CD14-positive monocyte (primary cell): ENCODE measurements around the gene PREP. TPM values are rescaled to one million over a fixed set of nuclear protein-coding genes. Genes with fewer than 3 reads are reported as not detected.

Source experiments
- DNase-seq, 3 donors: peaks; one replicate each; pipeline ENCODE4 v3.0.0-alpha.2; 2011 to 2022
- H2AFZ ChIP-seq: 2 replicates; pipeline ENCODE4 v1.6.0; 2012; ENCODE audit warnings: mild to moderate bottlenecking, low read depth, low read length, inconsistent platforms; ENCODE audit not compliant: insufficient read depth, poor library complexity, severe bottlenecking
- H3K27ac ChIP-seq, 2 donors: 1 replicate in 1 of 2; 2 replicates in 1 of 2; pipeline ENCODE4 v1.5.1; 2012 to 2013; ENCODE audit warnings: low read length in 2 of 2, control low read depth in 1 of 2, inconsistent platforms in 1 of 2, low read depth in 1 of 2, mild to moderate bottlenecking in 1 of 2
- H3K27me3 ChIP-seq, 2 donors: one replicate each; pipeline versions ENCODE4 v1.6.0 to v1.6.1; 2011 to 2013; ENCODE audit warnings: low read length in 2 of 2; ENCODE audit not compliant: control insufficient read depth in 2 of 2, insufficient read depth in 2 of 2
- H3K36me3 ChIP-seq, 2 donors: replicated peaks in 1 of 2; 1 replicate in 1 of 2; 2 replicates in 1 of 2; pipeline versions ENCODE4 v1.5.1 to v1.6.1; 2012 to 2013; ENCODE audit warnings: low read length in 2 of 2, control low read depth in 1 of 2, inconsistent platforms in 1 of 2, mild to moderate bottlenecking in 1 of 2; ENCODE audit not compliant: insufficient read depth in 2 of 2, control insufficient read depth in 1 of 2
- H3K4me1 ChIP-seq, 2 donors: 1 replicate in 1 of 2; 2 replicates in 1 of 2; pipeline versions ENCODE4 v1.5.1 to v1.6.1; 2012 to 2013; ENCODE audit warnings: low read length in 2 of 2, control low read depth in 1 of 2, inconsistent platforms in 1 of 2, mild to moderate bottlenecking in 1 of 2, moderate library complexity in 1 of 2; ENCODE audit not compliant: insufficient read depth in 2 of 2, control insufficient read depth in 1 of 2
- H3K4me2 ChIP-seq: replicated peaks from 2 replicates; pipeline ENCODE3; 2012; ENCODE audit warnings: low read length, moderate library complexity, mild to moderate bottlenecking; ENCODE audit not compliant: poor library complexity, severe bottlenecking; ENCODE audit errors: extremely low read depth
- H3K4me3 ChIP-seq, 3 experiments: fragments of 200-600 bp in 1 of 3; sonication (generic) in 1 of 3; replicated peaks in 1 of 3; 1 replicate in 2 of 3; 2 replicates in 1 of 3; pipeline ENCODE4 v1.5.1; 2011 to 2013; ENCODE audit warnings: low read length in 3 of 3, mild to moderate bottlenecking in 3 of 3, control low read depth in 2 of 3, low read depth in 2 of 3, inconsistent platforms in 1 of 3, moderate library complexity in 1 of 3
- H3K79me2 ChIP-seq: 2 replicates; pipeline ENCODE4 v1.6.0; 2012; ENCODE audit warnings: mild to moderate bottlenecking, control low read depth, inconsistent platforms, low read length, moderate library complexity; ENCODE audit not compliant: insufficient read depth
- H3K9ac ChIP-seq: 2 replicates; pipeline ENCODE4 v1.6.0; 2017; ENCODE audit warnings: low read length, mild to moderate bottlenecking; ENCODE audit not compliant: insufficient read depth, poor library complexity, severe bottlenecking
- H3K9me3 ChIP-seq, 2 donors: replicated peaks in 1 of 2; 1 replicate in 1 of 2; 2 replicates in 1 of 2; pipeline versions ENCODE4 v1.5.1 to v1.6.1; 2012 to 2013; ENCODE audit warnings: low read length in 2 of 2, control low read depth in 1 of 2; ENCODE audit not compliant: control insufficient read depth in 1 of 2, insufficient read depth in 1 of 2
- H4K20me1 ChIP-seq: 2 replicates; pipeline ENCODE4 v1.6.0; 2012; ENCODE audit warnings: mild to moderate bottlenecking, low read length, control low read depth, moderate library complexity; ENCODE audit not compliant: insufficient read depth
- H3K27ac Mint-ChIP-seq, 7 donors: one replicate each; pipeline ENCODE4 v1.8.0; 2020; ENCODE audit warnings: mild to moderate bottlenecking in 7 of 7, mixed read lengths in 7 of 7, moderate library complexity in 6 of 7, inconsistent platforms in 2 of 7
- H3K27me3 Mint-ChIP-seq, 3 donors: one replicate each; pipeline ENCODE4 v1.8.0; 2021 to 2022; ENCODE audit warnings: low read depth in 3 of 3, mild to moderate bottlenecking in 3 of 3, mixed read lengths in 3 of 3, moderate library complexity in 3 of 3, inconsistent platforms in 1 of 3
- H3K36me3 Mint-ChIP-seq, 2 donors: one replicate each; pipeline ENCODE4 v1.8.0; 2020; ENCODE audit warnings: mixed read lengths in 2 of 2, inconsistent platforms in 1 of 2, mild to moderate bottlenecking in 1 of 2
- H3K4me1 Mint-ChIP-seq: one replicate; pipeline ENCODE4 v1.8.0; 2020; ENCODE audit warnings: mild to moderate bottlenecking, mixed read lengths
- H3K4me3 Mint-ChIP-seq, 2 donors: one replicate each; pipeline ENCODE4 v1.8.0; 2020; ENCODE audit warnings: mild to moderate bottlenecking in 2 of 2, mixed read lengths in 2 of 2, moderate library complexity in 1 of 2
- H3K9me3 Mint-ChIP-seq, 7 donors: one replicate each; pipeline ENCODE4 v1.8.0; 2020 to 2022; ENCODE audit warnings: mixed read lengths in 7 of 7, mild to moderate bottlenecking in 6 of 7, moderate library complexity in 6 of 7, inconsistent platforms in 2 of 7
- WGBS: methylation state at CpG from one replicate; pipeline ENCODE4 v1.1.5; 2013; ENCODE audit warnings: missing lambda C conversion rate; ENCODE audit not compliant: insufficient coverage; 5-methylcytosine and 5-hydroxymethylcytosine counted together
- intact Hi-C, 2 donors: fragments of 100-400 bp; cut with micrococcal nuclease; formaldehyde crosslinking; loops; one replicate each; pipeline versions ENCODE4 v1.15.0 to v1.15.1; 2023
- polyA plus RNA-seq, 3 donors: library from polyadenylated mRNA; depleted of rRNA in 1 of 3; unstranded in 2 of 3; stranded (reverse) in 1 of 3; fragments of 300-500 nt in 2 of 3; fragments of >200 nt in 1 of 3; fragmentation: Illumina TruSeq in 2 of 3; gene quantifications; 1 replicate in 2 of 3; 2 replicates in 1 of 3; pipeline ENCODE4 v1.2.3, GENCODE V29; 2012 to 2021
- TF ChIP-seq, protein P1 (sequence below): fragments of 200-600 bp; IDR thresholded peaks from one replicate; pipeline ENCODE4 v1.8.0; 2022; ENCODE audit warnings: antibody characterized with exemption, mild to moderate bottlenecking

The PREP gene
- polyA plus RNA-seq, 3 donors, result 21.4 to 40.8 (median 30.7) TPM

DNA sequence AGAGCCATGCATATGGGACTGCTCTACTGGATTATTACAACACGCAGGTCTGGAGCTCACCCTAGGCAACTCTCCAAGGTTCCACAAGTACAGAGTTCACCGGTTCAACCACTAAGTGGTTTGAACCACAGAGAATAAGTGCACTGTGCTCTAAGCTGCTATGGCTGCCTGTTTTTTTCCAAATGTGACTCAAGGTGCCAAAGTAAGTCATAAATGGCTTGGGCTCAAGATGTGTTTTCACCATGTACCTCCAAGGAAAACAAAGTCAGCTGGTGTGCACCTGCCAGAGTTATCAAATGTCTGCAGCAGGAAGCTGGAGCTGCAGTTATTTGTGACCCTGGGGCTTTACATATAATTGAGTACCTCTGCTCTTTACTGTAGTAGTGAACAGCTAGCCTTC lies 76.7 kb downstream of the PREP start:
- 50% methylated on average over 2 of the region's 2 CpGs for WGBS
- no peaks in the 10 kb centered on the region for H3K9me3 ChIP-seq
- H3K9ac ChIP-seq, result no peak overlapping the region
- no peak overlapping the region for H2AFZ ChIP-seq
- H4K20me1 ChIP-seq, result no peaks in the 10 kb centered on the region
- intact Hi-C loops, result no loop called here
- H3K4me2 ChIP-seq, result no peak overlapping the region
- H3K4me3 ChIP-seq, result no peak overlapping the region
- DNase-seq, result no peak
- no peak overlapping the region for H3K27ac ChIP-seq
- H3K36me3 ChIP-seq, result peaks cover 91 to 100% of the 10 kb centered on the region in 2 donors
- Mint-ChIP-seq H3K4me3 (no peak overlapping the region), H3K27ac (no peak overlapping the region), H3K4me1 (no peaks in the 10 kb centered on the region), H3K27me3 (no peaks in the 10 kb centered on the region), H3K36me3 (peaks cover 80 to 85% of the 10 kb centered on the region in 2 donors), H3K9me3 (no peaks in the 10 kb centered on the region)
- no peaks in the 10 kb centered on the region for H3K4me1 ChIP-seq
- TF ChIP-seq, protein P1, sequence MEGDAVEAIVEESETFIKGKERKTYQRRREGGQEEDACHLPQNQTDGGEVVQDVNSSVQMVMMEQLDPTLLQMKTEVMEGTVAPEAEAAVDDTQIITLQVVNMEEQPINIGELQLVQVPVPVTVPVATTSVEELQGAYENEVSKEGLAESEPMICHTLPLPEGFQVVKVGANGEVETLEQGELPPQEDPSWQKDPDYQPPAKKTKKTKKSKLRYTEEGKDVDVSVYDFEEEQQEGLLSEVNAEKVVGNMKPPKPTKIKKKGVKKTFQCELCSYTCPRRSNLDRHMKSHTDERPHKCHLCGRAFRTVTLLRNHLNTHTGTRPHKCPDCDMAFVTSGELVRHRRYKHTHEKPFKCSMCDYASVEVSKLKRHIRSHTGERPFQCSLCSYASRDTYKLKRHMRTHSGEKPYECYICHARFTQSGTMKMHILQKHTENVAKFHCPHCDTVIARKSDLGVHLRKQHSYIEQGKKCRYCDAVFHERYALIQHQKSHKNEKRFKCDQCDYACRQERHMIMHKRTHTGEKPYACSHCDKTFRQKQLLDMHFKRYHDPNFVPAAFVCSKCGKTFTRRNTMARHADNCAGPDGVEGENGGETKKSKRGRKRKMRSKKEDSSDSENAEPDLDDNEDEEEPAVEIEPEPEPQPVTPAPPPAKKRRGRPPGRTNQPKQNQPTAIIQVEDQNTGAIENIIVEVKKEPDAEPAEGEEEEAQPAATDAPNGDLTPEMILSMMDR, result no peak
- H3K79me2 ChIP-seq, result no peaks in the 10 kb centered on the region
- no peaks in the 10 kb centered on the region for H3K27me3 ChIP-seq

DNA sequence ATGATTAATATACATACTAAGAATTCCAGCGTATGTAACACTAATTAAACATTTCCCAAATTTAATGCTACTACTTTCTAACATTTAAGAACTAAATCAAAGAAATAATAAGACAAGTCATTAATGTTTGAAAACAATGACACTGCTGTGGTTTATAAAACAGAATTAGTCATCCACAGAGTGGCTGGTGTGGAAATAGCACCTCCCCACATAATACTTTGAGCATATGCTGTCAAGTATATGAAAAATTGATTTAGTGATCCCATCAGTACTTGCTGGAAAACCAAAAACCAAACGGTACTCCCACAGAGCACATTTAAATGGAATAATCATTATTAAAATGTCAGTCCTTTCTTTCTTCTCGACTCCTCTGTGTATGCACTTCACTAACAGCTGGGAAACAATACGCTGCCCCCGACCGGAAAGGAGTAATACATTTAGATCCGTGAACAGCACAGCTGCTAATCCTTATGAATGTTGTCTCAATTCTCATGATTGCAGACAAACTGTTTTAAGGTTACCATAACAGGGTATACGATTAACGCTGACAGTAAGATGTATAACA lies 78.4 kb downstream of the PREP start:
- no peaks in the 10 kb centered on the region for H3K27me3 Mint-ChIP-seq
- TF ChIP-seq, protein P1, result no peak
- no peak overlapping the region for H3K27ac ChIP-seq
- no peak overlapping the region for H3K4me2 ChIP-seq
- no peak overlapping the region for H2AFZ ChIP-seq
- no peak overlapping the region for H3K9ac ChIP-seq
- WGBS, result 100% methylated on average over 1 of the region's 9 CpGs
- H3K4me3 Mint-ChIP-seq, result no peak overlapping the region
- H3K4me1 ChIP-seq, result no peaks in the 10 kb centered on the region
- H3K9me3 ChIP-seq, result no peaks in the 10 kb centered on the region
- no peaks in the 10 kb centered on the region for H3K27me3 ChIP-seq
- H3K36me3 ChIP-seq, result peaks cover 82 to 100% of the 10 kb centered on the region in 2 donors
- H3K4me3 ChIP-seq, result no peak overlapping the region
- H3K36me3 Mint-ChIP-seq, result peaks cover 76 to 79% of the 10 kb centered on the region in 2 donors
- H3K27ac Mint-ChIP-seq, result no peak overlapping the region
- DNase-seq, result no peak
- no peaks in the 10 kb centered on the region for H3K4me1 Mint-ChIP-seq
- no peaks in the 10 kb centered on the region for H3K79me2 ChIP-seq
- intact Hi-C loops, result no loop called here
- no peaks in the 10 kb centered on the region for H4K20me1 ChIP-seq
- no peaks in the 10 kb centered on the region for H3K9me3 Mint-ChIP-seq
